HCT116 (cell line): ENCODE results near the gene GRB10.

ENCODE experiments used
- CEBPB ChIP-seq: IDR thresholded peaks from 2 replicates; pipeline ENCODE4 v1.6.1; 2012; ENCODE audit warnings: low read depth
- CTCF ChIP-seq, 3 experiments: fragments of 200-600 bp in 1 of 3; sonication (generic) in 1 of 3; IDR thresholded peaks in 2 of 3; conservative IDR thresholded peaks in 1 of 3; 2 replicates each; pipeline ENCODE4 v1.5.1; 2012 to 2017; ENCODE audit warnings: low read depth in 2 of 3, low read length in 2 of 3, antibody characterized with exemption in 1 of 3, borderline replicate concordance in 1 of 3, control low read depth in 1 of 3, mild to moderate bottlenecking in 1 of 3, mixed read lengths in 1 of 3, mixed run types in 1 of 3, moderate library complexity in 1 of 3; ENCODE audit not compliant: insufficient read depth in 1 of 3
- EZH2 ChIP-seq: fragments of 200-600 bp; sonication (generic); IDR thresholded peaks from 2 replicates; pipeline ENCODE4 v1.6.1; 2017; ENCODE audit warnings: antibody characterized with exemption, mixed run types
- POLR2A ChIP-seq: IDR thresholded peaks from 2 replicates; pipeline ENCODE4 v1.7.0; 2011; ENCODE audit warnings: borderline replicate concordance; ENCODE audit not compliant: insufficient read depth, insufficient read length; ENCODE audit errors: extremely low read depth
- SP1 ChIP-seq: IDR thresholded peaks from 2 replicates; pipeline ENCODE4 v1.6.1; 2012; ENCODE audit warnings: low read depth

GRCh38 chr7:50697748-50698147, 84.9 kb downstream of the GRB10 start:
- no peak for TF ChIP-seq SP1
- TF ChIP-seq POLR2A = no peak
- no peak for TF ChIP-seq CTCF (IDR thresholded peaks at IDR 0.05 in 2 of 3, conservative IDR thresholded peaks at IDR 0.05 in 1 of 3; ENCODE audit: borderline replicate concordance in 1 of 3, insufficient read depth in 1 of 3, low read depth in 2 of 3, low read length in 2 of 3)
- TF ChIP-seq CEBPB = no peak
- TF ChIP-seq EZH2 = no peak
